ENCODE results near the gene PDE8A. TPM values are rescaled to one million over a fixed set of nuclear protein-coding genes. Genes with fewer than 3 reads are reported as not detected.
"Not testable (repeated sequence)": the region's sequence is repeated elsewhere in the genome, so short reads cannot be mapped to it uniquely, and the experiment has no call there.

PDE8A gene
- total RNA-seq, 1 experiment from 2014 or later, result 32.0 TPM

DNA sequence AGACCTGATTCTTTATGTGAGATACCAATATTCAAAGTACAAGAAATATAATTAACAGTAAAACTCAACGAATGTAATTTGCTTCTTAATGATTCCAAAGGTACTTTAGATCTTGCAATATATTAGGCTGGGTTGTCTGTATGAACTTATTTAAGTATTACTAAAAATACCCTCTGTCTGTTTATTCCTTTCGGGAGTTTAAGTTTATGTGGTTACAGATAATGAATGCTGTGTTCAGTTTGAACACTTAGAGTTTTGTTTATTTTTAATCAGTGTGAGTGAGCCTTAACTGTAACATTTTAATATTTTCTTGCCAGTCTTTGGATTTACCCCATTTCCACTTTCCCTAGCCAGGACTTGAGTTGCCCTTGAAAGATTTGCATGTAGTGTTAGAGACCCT lies 3.5 kb downstream of the PDE8A start:
- Histone ChIP-seq H3K4me1 (0 out of 2 replicates have a peak, but pooled peaks cover 3% of the 10 kb centered on the region), H3K27me3 (replicated peaks; ENCODE audit: control insufficient read depth, insufficient read depth, low read length) (no peaks in the 10 kb centered on the region), H3K9me3 (no peaks in the 10 kb centered on the region), H3K4me3 (ENCODE audit: low read depth, low read length) (no peak overlapping the region), H3K36me3 (ENCODE audit: control insufficient read depth, insufficient read depth, low read length) (no peaks in the 10 kb centered on the region)
- Mint-ChIP-seq H3K27me3 (ENCODE audit: insufficient read depth, unreplicated experiment) (no peaks in the 10 kb centered on the region), H3K36me3 (ENCODE audit: insufficient read depth, unreplicated experiment) (peaks cover 12% of the 10 kb centered on the region), H3K4me3 (ENCODE audit: unreplicated experiment) (no peak overlapping the region), H3K4me1 (ENCODE audit: low read depth, unreplicated experiment) (no peaks in the 10 kb centered on the region), H3K27ac (ENCODE audit: unreplicated experiment) (no peak overlapping the region), H3K9me3 (ENCODE audit: unreplicated experiment) (no peaks in the 10 kb centered on the region)
- intact Hi-C loops (cut with micrococcal nuclease; ENCODE audit: unreplicated experiment), result no loop called here
- TF ChIP-seq, protein P1, sequence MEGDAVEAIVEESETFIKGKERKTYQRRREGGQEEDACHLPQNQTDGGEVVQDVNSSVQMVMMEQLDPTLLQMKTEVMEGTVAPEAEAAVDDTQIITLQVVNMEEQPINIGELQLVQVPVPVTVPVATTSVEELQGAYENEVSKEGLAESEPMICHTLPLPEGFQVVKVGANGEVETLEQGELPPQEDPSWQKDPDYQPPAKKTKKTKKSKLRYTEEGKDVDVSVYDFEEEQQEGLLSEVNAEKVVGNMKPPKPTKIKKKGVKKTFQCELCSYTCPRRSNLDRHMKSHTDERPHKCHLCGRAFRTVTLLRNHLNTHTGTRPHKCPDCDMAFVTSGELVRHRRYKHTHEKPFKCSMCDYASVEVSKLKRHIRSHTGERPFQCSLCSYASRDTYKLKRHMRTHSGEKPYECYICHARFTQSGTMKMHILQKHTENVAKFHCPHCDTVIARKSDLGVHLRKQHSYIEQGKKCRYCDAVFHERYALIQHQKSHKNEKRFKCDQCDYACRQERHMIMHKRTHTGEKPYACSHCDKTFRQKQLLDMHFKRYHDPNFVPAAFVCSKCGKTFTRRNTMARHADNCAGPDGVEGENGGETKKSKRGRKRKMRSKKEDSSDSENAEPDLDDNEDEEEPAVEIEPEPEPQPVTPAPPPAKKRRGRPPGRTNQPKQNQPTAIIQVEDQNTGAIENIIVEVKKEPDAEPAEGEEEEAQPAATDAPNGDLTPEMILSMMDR (IDR thresholded peaks at IDR 0.05; ENCODE audit: insufficient read depth in 1 of 2, low read depth in 1 of 2, low read length in 1 of 2, severe bottlenecking in 1 of 2, unreplicated experiment in 1 of 2), result no peak
- DNase-seq, result no peak
- ChIA-PET POLR2A (no interaction called here), CTCF (no interaction called here)
- BruUV-seq (replicated peaks), result no TSS peak

GRCh38 chr15:84987351-84987750 lies 5.7 kb downstream of the PDE8A start:
- H3K4me1 ChIP-seq; POLR2A ChIA-PET; H3K9me3 ChIP-seq; intact Hi-C loops (cut with micrococcal nuclease; ENCODE audit: unreplicated experiment); H3K27me3 ChIP-seq (replicated peaks; ENCODE audit: control insufficient read depth, insufficient read depth, low read length); BruUV-seq (replicated peaks); H3K36me3 ChIP-seq (ENCODE audit: control insufficient read depth, insufficient read depth, low read length); H3K4me3 ChIP-seq (ENCODE audit: low read depth, low read length); H3K36me3 Mint-ChIP-seq (ENCODE audit: insufficient read depth, unreplicated experiment); H3K4me1 Mint-ChIP-seq (ENCODE audit: low read depth, unreplicated experiment); DNase-seq; H3K9me3 Mint-ChIP-seq (ENCODE audit: unreplicated experiment); H3K27me3 Mint-ChIP-seq (ENCODE audit: insufficient read depth, unreplicated experiment); H3K27ac Mint-ChIP-seq (ENCODE audit: unreplicated experiment); H3K4me3 Mint-ChIP-seq (ENCODE audit: unreplicated experiment): not testable (repeated sequence)
- CTCF ChIA-PET, result interaction anchor here (0.6 kb wide), 1 partner anchor 12 kb away, joined by 4 read pairs; no protein-coding TSS in a partner anchor

GRCh38 chr15:84987949-84988624 lies 6.4 kb downstream of the PDE8A start:
- intact Hi-C loops (cut with micrococcal nuclease; ENCODE audit: unreplicated experiment), result no loop called here
- peaks cover 11% of the 10 kb centered on the region for H3K4me1 ChIP-seq
- Mint-ChIP-seq H3K4me1 (ENCODE audit: low read depth, unreplicated experiment) (peaks cover 11% of the 10 kb centered on the region), H3K27ac (ENCODE audit: unreplicated experiment) (no peak overlapping the region), H3K27me3 (ENCODE audit: insufficient read depth, unreplicated experiment) (no peaks in the 10 kb centered on the region), H3K9me3 (ENCODE audit: unreplicated experiment) (no peaks in the 10 kb centered on the region), H3K4me3 (ENCODE audit: unreplicated experiment) (no peak overlapping the region), H3K36me3 (ENCODE audit: insufficient read depth, unreplicated experiment) (no peaks in the 10 kb centered on the region)
- DNase-seq, result no peak
- BruUV-seq (replicated peaks), result no TSS peak
- CTCF ChIA-PET, result no interaction called here
- no peak overlapping the region for H3K4me3 ChIP-seq (ENCODE audit: low read depth, low read length)
- POLR2A ChIA-PET, result no interaction called here
- no peaks in the 10 kb centered on the region for H3K36me3 ChIP-seq (ENCODE audit: control insufficient read depth, insufficient read depth, low read length)
- no peaks in the 10 kb centered on the region for H3K9me3 ChIP-seq
- TF ChIP-seq, protein P1 (IDR thresholded peaks at IDR 0.05; ENCODE audit: insufficient read depth in 1 of 2, low read depth in 1 of 2, low read length in 1 of 2, severe bottlenecking in 1 of 2, unreplicated experiment in 1 of 2), result no peak
- no peaks in the 10 kb centered on the region for H3K27me3 ChIP-seq (replicated peaks; ENCODE audit: control insufficient read depth, insufficient read depth, low read length)
